Measurements from ENCODE around the gene PUS1. TPM values are rescaled to one million over a fixed set of nuclear protein-coding genes. Genes with fewer than 3 reads are reported as not detected.

Gene PUS1
- total and polyA plus RNA-seq, 9 of the 15 experiments (the other 6 are each of a cell fraction or from before 2014, with no cell fraction given) = 1.9 to 90.8 (median 30.0) TPM

DNA sequence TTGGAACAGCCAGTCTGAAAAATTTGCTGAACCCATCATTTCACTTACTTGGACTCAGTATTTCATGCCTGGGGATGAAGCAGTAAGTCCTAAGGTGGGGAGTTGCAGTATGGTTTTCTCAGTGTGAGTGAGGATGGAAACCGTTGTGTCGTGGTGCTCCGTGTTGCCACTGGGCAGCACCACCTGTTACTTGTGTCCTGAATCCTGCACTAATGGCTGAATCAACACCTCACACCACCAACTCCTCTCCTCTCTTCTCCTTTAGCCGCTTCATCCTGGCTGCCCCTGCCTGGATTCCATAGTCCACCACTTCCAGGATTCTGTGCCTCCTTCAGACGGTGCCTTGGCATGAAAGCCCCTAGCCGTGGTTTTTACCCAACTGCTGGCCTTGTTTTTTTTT is 17.7 kb downstream of the PUS1 start:
- H2AFZ ChIP-seq (ENCODE audit: low read depth, low read length) = no peak overlapping the region
- H3K9ac ChIP-seq (ENCODE audit: insufficient read depth in 1 of 2, low read depth in 2 of 2, low read length in 2 of 2) = no peak overlapping the region
- TF ChIP-seq, protein P1, sequence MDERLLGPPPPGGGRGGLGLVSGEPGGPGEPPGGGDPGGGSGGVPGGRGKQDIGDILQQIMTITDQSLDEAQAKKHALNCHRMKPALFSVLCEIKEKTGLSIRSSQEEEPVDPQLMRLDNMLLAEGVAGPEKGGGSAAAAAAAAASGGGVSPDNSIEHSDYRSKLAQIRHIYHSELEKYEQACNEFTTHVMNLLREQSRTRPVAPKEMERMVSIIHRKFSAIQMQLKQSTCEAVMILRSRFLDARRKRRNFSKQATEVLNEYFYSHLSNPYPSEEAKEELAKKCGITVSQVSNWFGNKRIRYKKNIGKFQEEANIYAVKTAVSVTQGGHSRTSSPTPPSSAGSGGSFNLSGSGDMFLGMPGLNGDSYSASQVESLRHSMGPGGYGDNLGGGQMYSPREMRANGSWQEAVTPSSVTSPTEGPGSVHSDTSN (CRISPR knock-in tag; IDR thresholded peaks at IDR 0.05; ENCODE audit: low read depth) = no peak
- TF ChIP-seq, protein P1 (tag; conservative IDR thresholded peaks at IDR 0.05; ENCODE audit: low read depth) = no peak
- TF ChIP-seq YBX1 (IDR thresholded peaks at IDR 0.05) (no peak), KDM5B (IDR thresholded peaks at IDR 0.05; ENCODE audit: insufficient replicate concordance, low read depth, low read length) (no peak), ZNF785 (CRISPR knock-in tag; IDR thresholded peaks at IDR 0.05) (no peak), HMG20B (CRISPR knock-in tag; IDR thresholded peaks at IDR 0.05) (no peak), TAF15 (IDR thresholded peaks at IDR 0.05; ENCODE audit: low read depth, low read length) (no peak), KDM4B (IDR thresholded peaks at IDR 0.05; ENCODE audit: borderline replicate concordance in 2 of 2, low read depth in 1 of 2) (no peak)
- TF ChIP-seq, protein P2, sequence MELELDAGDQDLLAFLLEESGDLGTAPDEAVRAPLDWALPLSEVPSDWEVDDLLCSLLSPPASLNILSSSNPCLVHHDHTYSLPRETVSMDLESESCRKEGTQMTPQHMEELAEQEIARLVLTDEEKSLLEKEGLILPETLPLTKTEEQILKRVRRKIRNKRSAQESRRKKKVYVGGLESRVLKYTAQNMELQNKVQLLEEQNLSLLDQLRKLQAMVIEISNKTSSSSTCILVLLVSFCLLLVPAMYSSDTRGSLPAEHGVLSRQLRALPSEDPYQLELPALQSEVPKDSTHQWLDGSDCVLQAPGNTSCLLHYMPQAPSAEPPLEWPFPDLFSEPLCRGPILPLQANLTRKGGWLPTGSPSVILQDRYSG (tag; conservative IDR thresholded peaks at IDR 0.05; ENCODE audit: low read depth) = no peak
- no peaks in the 10 kb centered on the region for H3K27me3 ChIP-seq (ENCODE audit: control insufficient read depth in 2 of 2, insufficient read depth in 2 of 2, low read length in 2 of 2)
- no peak overlapping the region for H3K27ac ChIP-seq (ENCODE audit: extremely low read depth, low read depth, low read length)
- in situ Hi-C loops (cut with MboI) (no loop called here), intact Hi-C loops (cut with micrococcal nuclease) (no loop called here)
- H3K9me3 ChIP-seq (replicated peaks; ENCODE audit: control insufficient read depth, insufficient read depth, low read depth, low read length) = no peaks in the 10 kb centered on the region
- no peaks in the 10 kb centered on the region; the same call in 1 of the 2 replicates for H4K20me1 ChIP-seq (replicated peaks; ENCODE audit: control insufficient read depth, insufficient read depth, low read length)
- peaks cover 15 to 48% of the 10 kb centered on the region in 2 experiments for H3K4me1 ChIP-seq (replicated peaks in 1 of 2; ENCODE audit: control insufficient read depth in 2 of 2, insufficient read depth in 2 of 2, low read length in 2 of 2)
- ChIA-PET POLR2A (interaction anchor here (0.6 to 1.3 kb wide), 4 partner anchors 17 to 1080 kb away, joined by 3 to 4 read pairs (median 3); no protein-coding TSS in a partner anchor), CTCF (ENCODE audit: low intra/inter-chr PET ratio) (no interaction called here)
- peaks cover 20% of the 10 kb centered on the region for H3K79me2 ChIP-seq (ENCODE audit: control insufficient read depth, insufficient read depth, low read length)
- DNase-seq (ENCODE audit: extremely low read depth in 1 of 4, low spot score in 3 of 4) (no peak), ATAC-seq (no peak), FAIRE-seq (no peak)
- no TSS peak for BruUV-seq (replicated peaks)
- no peak overlapping the region for H3K4me2 ChIP-seq (ENCODE audit: insufficient read depth, low read length)
- no peak overlapping the region for H3K4me3 ChIP-seq
- H3K9me1 ChIP-seq (ENCODE audit: control insufficient read depth, insufficient read depth, low read length) = no peaks in the 10 kb centered on the region
- 83% methylated on average over 6 of the region's 6 CpGs for WGBS (ENCODE audit: insufficient coverage, low coverage, missing lambda C conversion rate)
- H3K36me3 ChIP-seq (ENCODE audit: control insufficient read depth, insufficient read depth, low read length) = peaks cover 28% of the 10 kb centered on the region; the same call in 2 of the 3 replicates
